WTC11 (cell line): Measurements from ENCODE around the gene SYNPO. TPM values are rescaled to one million over a fixed set of nuclear protein-coding genes. Genes with fewer than 3 reads are reported as not detected.

Experiments
- ATAC-seq: fragments of 200-7000 bp; cut with Tn5 transposase; 2 replicates; pipeline ENCODE4 v1.10.0; 2021; ENCODE audit warnings: mild to moderate bottlenecking, moderate library complexity
- CTCF ChIA-PET: fragments of 300-600 bp; sonication (Branson Sonifier 250); formaldehyde crosslinking; loops from one replicate; lab custom pipeline; 2021; ENCODE audit warnings: antibody characterized with exemption; lab: Charles Lee
- POLR2A ChIA-PET: fragments of 350-600 bp; sonication (Branson Sonifier 250); formaldehyde crosslinking; loops from one replicate; lab custom pipeline; 2021; ENCODE audit warnings: antibody characterized with exemption; lab: Charles Lee
- DNase-seq: peaks from one replicate; pipeline ENCODE4 v3.0.0; 2021; ENCODE audit warnings: low spot score
- H3K27ac Mint-ChIP-seq: 2 replicates; pipeline ENCODE4 v1.8.0; 2021; ENCODE audit warnings: mixed read lengths
- H3K27me3 Mint-ChIP-seq: 2 replicates; pipeline ENCODE4 v1.8.0; 2021; ENCODE audit warnings: low read depth, mild to moderate bottlenecking, moderate library complexity, mixed read lengths
- H3K36me3 Mint-ChIP-seq: 2 replicates; pipeline ENCODE4 v1.8.0; 2021; ENCODE audit warnings: mixed read lengths
- H3K4me1 Mint-ChIP-seq: 2 replicates; pipeline ENCODE4 v1.8.0; 2022; ENCODE audit warnings: mixed read lengths
- H3K4me3 Mint-ChIP-seq: 2 replicates; pipeline ENCODE4 v1.8.0; 2021; ENCODE audit warnings: mild to moderate bottlenecking, moderate library complexity, mixed read lengths
- H3K9me3 Mint-ChIP-seq: 2 replicates; pipeline ENCODE4 v1.8.0; 2021; ENCODE audit warnings: mixed read lengths
- ATF1 ChIP-seq: sonication (generic); formaldehyde crosslinking; IDR thresholded peaks from 2 replicates; pipeline ENCODE4 v1.8.1; 2023; ENCODE audit warnings: mild to moderate bottlenecking, moderate library complexity, missing genetic modification reagents
- GABPB1 ChIP-seq: sonication (generic); formaldehyde crosslinking; IDR thresholded peaks from 2 replicates; pipeline ENCODE4 v1.8.1; 2023; ENCODE audit warnings: mild to moderate bottlenecking, missing genetic modification reagents
- MYBL2 ChIP-seq: sonication (generic); formaldehyde crosslinking; IDR thresholded peaks from 2 replicates; pipeline ENCODE4 v1.8.1; 2023; ENCODE audit warnings: mild to moderate bottlenecking, moderate library complexity, missing genetic modification reagents
- RORB ChIP-seq: fragments of 250-450 bp; sonication (Bioruptor Pico); IDR thresholded peaks from 2 replicates; pipeline ENCODE4 v1.9.0; 2021; ENCODE audit warnings: mild to moderate bottlenecking
- ZNF138 ChIP-seq: sonication (generic); formaldehyde crosslinking; conservative IDR thresholded peaks from 2 replicates; pipeline ENCODE4 v1.8.1; 2022; ENCODE audit warnings: mild to moderate bottlenecking, moderate library complexity, missing genetic modification reagents
- ZNF416 ChIP-seq: fragments of 250-450 bp; sonication (Bioruptor Pico); IDR thresholded peaks from 2 replicates; pipeline ENCODE4 v1.9.0; 2021; ENCODE audit warnings: mild to moderate bottlenecking, inconsistent platforms
- total RNA-seq: library from RNA; stranded (reverse); gene quantifications from 3 replicates; pipeline ENCODE4 v1.2.3, GENCODE V29; 2021
- TF ChIP-seq, protein P1 (sequence below): sonication (generic); formaldehyde crosslinking; IDR thresholded peaks from 2 replicates; pipeline ENCODE4 v1.8.0; 2022; ENCODE audit warnings: mild to moderate bottlenecking, missing genetic modification reagents
- TF ChIP-seq, protein P2 (sequence below): fragments of 250-450 bp; sonication (Bioruptor Pico); IDR thresholded peaks from 2 replicates; pipeline ENCODE4 v1.9.0; 2021; ENCODE audit warnings: moderate library complexity, mild to moderate bottlenecking, inconsistent platforms, borderline replicate concordance
- TF ChIP-seq, protein P3 (sequence below): sonication (generic); formaldehyde crosslinking; IDR thresholded peaks from 2 replicates; pipeline ENCODE4 v1.8.0; 2023; ENCODE audit warnings: missing genetic modification reagents, mild to moderate bottlenecking, borderline replicate concordance
- TF ChIP-seq, protein P4 (sequence below): fragments of 250-450 bp; sonication (Bioruptor Pico); IDR thresholded peaks from 2 replicates; pipeline ENCODE4 v1.8.0; 2021; ENCODE audit warnings: mild to moderate bottlenecking
- TF ChIP-seq, protein P5 (sequence below): sonication (generic); formaldehyde crosslinking; IDR thresholded peaks from 2 replicates; pipeline ENCODE4 v1.8.1; 2022; ENCODE audit warnings: mild to moderate bottlenecking, moderate library complexity, missing genetic modification reagents
- TF ChIP-seq, protein P6 (sequence below): sonication (generic); formaldehyde crosslinking; IDR thresholded peaks from 2 replicates; pipeline ENCODE4 v1.8.1; 2023; ENCODE audit warnings: mild to moderate bottlenecking, missing genetic modification reagents
- TF ChIP-seq, protein P7 (sequence below): sonication (generic); formaldehyde crosslinking; IDR thresholded peaks from 2 replicates; pipeline ENCODE4 v1.8.0; 2023; ENCODE audit warnings: missing genetic modification reagents

The SYNPO gene
- total RNA-seq, 1 experiment from 2014 or later, result 2.1 TPM

DNA sequence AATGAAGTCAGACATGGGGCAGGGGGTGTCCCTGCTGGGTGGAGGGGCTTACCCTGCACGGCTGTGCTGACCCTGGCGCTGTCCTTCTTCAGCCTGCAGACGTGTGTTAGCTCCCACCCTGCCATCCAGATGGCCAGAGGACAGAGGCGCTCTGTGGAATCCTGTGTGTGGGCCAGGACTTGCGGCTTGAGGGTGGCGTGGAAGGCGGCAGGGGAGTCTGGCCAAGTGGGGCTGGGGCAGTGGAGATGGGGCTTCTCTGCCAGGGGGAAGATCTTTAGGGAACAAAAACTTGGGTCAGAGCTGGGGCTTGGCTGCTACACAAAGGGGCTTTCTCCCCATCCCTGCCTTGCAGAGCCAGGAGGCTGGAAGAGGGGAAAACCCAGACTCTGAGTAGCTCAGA, 46.5 kb upstream of the SYNPO start:
- Mint-ChIP-seq H3K36me3 (no peaks in the 10 kb centered on the region), H3K27ac (no peak overlapping the region)

DNA sequence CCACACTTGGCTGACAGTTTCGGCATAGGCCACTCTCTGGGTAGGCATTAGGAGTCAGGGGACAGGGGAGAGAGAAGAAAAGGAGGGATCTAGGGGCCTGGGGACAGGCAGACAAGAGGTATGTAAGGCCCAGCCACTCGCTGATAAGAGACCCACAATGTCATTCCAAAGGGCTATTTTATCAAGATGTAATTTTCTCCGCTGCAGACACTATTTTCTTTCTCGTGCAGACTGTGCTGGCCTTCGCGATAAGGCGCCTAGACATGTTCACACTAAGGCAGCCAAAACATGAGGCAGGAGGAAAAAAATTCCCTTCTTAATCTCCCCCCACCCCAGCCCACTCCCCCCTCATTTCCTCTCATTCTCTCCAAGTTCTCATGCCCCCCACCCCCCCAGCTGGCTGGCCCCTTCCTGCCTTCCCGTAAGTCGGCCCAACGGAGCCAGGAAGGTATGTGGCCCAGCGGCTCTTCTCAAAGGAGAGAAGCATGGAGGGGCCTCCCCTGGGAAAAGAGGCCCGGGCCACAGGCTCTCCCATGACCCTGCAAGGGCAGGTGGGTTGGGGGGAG, 44.9 kb upstream of the SYNPO start:
- Mint-ChIP-seq H3K4me1 (peaks cover 24% of the 10 kb centered on the region), H3K27me3 (no peaks in the 10 kb centered on the region; the same call in 1 of the 2 replicates), H3K36me3 (no peaks in the 10 kb centered on the region), H3K27ac (no peak overlapping the region), H3K4me3 (no peak overlapping the region), H3K9me3 (no peaks in the 10 kb centered on the region)
- no peak for DNase-seq
- POLR2A ChIA-PET, result no interaction called here
- no peak for ATAC-seq
- TF ChIP-seq, protein P1, sequence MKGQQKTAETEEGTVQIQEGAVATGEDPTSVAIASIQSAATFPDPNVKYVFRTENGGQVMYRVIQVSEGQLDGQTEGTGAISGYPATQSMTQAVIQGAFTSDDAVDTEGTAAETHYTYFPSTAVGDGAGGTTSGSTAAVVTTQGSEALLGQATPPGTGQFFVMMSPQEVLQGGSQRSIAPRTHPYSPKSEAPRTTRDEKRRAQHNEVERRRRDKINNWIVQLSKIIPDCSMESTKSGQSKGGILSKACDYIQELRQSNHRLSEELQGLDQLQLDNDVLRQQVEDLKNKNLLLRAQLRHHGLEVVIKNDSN, result no peak
- TF ChIP-seq ATF1 (CRISPR knock-in tag), result no peak
- TF ChIP-seq, protein P2, sequence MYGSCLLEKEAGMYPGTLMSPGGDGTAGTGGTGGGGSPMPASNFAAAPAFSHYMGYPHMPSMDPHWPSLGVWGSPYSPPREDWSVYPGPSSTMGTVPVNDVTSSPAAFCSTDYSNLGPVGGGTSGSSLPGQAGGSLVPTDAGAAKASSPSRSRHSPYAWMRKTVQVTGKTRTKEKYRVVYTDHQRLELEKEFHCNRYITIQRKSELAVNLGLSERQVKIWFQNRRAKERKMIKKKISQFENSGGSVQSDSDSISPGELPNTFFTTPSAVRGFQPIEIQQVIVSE (CRISPR knock-in tag), result no peak
- TF ChIP-seq, protein P3, sequence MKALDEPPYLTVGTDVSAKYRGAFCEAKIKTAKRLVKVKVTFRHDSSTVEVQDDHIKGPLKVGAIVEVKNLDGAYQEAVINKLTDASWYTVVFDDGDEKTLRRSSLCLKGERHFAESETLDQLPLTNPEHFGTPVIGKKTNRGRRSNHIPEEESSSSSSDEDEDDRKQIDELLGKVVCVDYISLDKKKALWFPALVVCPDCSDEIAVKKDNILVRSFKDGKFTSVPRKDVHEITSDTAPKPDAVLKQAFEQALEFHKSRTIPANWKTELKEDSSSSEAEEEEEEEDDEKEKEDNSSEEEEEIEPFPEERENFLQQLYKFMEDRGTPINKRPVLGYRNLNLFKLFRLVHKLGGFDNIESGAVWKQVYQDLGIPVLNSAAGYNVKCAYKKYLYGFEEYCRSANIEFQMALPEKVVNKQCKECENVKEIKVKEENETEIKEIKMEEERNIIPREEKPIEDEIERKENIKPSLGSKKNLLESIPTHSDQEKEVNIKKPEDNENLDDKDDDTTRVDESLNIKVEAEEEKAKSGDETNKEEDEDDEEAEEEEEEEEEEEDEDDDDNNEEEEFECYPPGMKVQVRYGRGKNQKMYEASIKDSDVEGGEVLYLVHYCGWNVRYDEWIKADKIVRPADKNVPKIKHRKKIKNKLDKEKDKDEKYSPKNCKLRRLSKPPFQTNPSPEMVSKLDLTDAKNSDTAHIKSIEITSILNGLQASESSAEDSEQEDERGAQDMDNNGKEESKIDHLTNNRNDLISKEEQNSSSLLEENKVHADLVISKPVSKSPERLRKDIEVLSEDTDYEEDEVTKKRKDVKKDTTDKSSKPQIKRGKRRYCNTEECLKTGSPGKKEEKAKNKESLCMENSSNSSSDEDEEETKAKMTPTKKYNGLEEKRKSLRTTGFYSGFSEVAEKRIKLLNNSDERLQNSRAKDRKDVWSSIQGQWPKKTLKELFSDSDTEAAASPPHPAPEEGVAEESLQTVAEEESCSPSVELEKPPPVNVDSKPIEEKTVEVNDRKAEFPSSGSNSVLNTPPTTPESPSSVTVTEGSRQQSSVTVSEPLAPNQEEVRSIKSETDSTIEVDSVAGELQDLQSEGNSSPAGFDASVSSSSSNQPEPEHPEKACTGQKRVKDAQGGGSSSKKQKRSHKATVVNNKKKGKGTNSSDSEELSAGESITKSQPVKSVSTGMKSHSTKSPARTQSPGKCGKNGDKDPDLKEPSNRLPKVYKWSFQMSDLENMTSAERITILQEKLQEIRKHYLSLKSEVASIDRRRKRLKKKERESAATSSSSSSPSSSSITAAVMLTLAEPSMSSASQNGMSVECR, result no peak
- CTCF ChIA-PET, result no interaction called here

More for the DNA sequence above, 46.5 kb upstream of the SYNPO start:
- ATAC-seq (no peak), DNase-seq (no peak)
- Mint-ChIP-seq H3K27me3 (no peaks in the 10 kb centered on the region; the same call in 1 of the 2 replicates), H3K4me1 (peaks cover 29% of the 10 kb centered on the region), H3K4me3 (no peak overlapping the region), H3K9me3 (no peaks in the 10 kb centered on the region)
- ChIA-PET CTCF (interaction anchor here (1.6 kb wide), 1 partner anchor 20 kb away, joined by 7 read pairs; no protein-coding TSS in a partner anchor), POLR2A (no interaction called here)
- TF ChIP-seq, protein P4, sequence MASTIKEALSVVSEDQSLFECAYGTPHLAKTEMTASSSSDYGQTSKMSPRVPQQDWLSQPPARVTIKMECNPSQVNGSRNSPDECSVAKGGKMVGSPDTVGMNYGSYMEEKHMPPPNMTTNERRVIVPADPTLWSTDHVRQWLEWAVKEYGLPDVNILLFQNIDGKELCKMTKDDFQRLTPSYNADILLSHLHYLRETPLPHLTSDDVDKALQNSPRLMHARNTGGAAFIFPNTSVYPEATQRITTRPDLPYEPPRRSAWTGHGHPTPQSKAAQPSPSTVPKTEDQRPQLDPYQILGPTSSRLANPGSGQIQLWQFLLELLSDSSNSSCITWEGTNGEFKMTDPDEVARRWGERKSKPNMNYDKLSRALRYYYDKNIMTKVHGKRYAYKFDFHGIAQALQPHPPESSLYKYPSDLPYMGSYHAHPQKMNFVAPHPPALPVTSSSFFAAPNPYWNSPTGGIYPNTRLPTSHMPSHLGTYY (CRISPR knock-in tag), result no peak
- TF ChIP-seq GABPB1 (CRISPR knock-in tag), result no peak

DNA sequence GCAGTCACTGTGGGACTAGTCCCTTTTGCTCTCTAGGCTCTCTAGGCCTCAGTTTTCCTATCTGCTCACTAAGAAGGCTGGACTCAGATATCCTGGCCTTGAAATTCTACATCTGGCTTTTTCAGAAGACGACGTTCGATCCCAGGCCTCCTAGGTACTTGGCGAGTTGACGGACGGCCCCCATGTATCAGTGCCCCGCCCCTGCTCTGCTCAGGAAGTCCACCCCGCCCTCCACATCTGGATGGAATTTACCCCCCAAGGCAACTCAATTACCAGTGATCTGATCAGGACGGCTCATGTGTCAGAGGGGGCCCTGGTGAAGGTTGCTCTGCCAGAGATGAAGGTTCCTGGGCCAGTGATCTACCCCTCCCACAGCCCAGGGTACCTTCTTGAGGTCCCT, 44.1 kb upstream of the SYNPO start:
- CTCF ChIA-PET, result interaction anchor here (0.6 kb wide), 1 partner anchor 138 kb away, joined by 3 read pairs; no protein-coding TSS in a partner anchor
- H3K4me1 Mint-ChIP-seq, result peaks cover 16% of the 10 kb centered on the region
- TF ChIP-seq ZNF416 (CRISPR knock-in tag), result no peak
- no peak for TF ChIP-seq MYBL2 (CRISPR knock-in tag)
- TF ChIP-seq, protein P5, sequence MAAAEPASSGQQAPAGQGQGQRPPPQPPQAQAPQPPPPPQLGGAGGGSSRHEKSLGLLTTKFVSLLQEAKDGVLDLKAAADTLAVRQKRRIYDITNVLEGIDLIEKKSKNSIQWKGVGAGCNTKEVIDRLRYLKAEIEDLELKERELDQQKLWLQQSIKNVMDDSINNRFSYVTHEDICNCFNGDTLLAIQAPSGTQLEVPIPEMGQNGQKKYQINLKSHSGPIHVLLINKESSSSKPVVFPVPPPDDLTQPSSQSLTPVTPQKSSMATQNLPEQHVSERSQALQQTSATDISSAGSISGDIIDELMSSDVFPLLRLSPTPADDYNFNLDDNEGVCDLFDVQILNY (CRISPR knock-in tag), result no peak
- TF ChIP-seq, protein P6, sequence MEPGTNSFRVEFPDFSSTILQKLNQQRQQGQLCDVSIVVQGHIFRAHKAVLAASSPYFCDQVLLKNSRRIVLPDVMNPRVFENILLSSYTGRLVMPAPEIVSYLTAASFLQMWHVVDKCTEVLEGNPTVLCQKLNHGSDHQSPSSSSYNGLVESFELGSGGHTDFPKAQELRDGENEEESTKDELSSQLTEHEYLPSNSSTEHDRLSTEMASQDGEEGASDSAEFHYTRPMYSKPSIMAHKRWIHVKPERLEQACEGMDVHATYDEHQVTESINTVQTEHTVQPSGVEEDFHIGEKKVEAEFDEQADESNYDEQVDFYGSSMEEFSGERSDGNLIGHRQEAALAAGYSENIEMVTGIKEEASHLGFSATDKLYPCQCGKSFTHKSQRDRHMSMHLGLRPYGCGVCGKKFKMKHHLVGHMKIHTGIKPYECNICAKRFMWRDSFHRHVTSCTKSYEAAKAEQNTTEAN (CRISPR knock-in tag), result no peak
- no peak for TF ChIP-seq ZNF138 (CRISPR knock-in tag)
- TF ChIP-seq, protein P3, result no peak
- TF ChIP-seq, protein P7, sequence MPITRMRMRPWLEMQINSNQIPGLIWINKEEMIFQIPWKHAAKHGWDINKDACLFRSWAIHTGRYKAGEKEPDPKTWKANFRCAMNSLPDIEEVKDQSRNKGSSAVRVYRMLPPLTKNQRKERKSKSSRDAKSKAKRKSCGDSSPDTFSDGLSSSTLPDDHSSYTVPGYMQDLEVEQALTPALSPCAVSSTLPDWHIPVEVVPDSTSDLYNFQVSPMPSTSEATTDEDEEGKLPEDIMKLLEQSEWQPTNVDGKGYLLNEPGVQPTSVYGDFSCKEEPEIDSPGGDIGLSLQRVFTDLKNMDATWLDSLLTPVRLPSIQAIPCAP (CRISPR knock-in tag), result no peak
- no peak for TF ChIP-seq RORB
- H3K36me3 Mint-ChIP-seq, result no peaks in the 10 kb centered on the region
- H3K4me3 Mint-ChIP-seq, result no peak overlapping the region
- POLR2A ChIA-PET, result no interaction called here
- no peaks in the 10 kb centered on the region for H3K9me3 Mint-ChIP-seq
- H3K27me3 Mint-ChIP-seq, result no peaks in the 10 kb centered on the region; the same call in 1 of the 2 replicates
- ATAC-seq, result no peak
- no peak for DNase-seq
- H3K27ac Mint-ChIP-seq, result no peak overlapping the region
